ENCODE results near the gene RXFP4.
A peak's percentile ranks its signal among the peaks of the same experiment; 100 is the strongest.

RXFP4 gene

GRCh38 chr1:155909894-155910293 is 31.5 kb upstream of the RXFP4 start:
- H3K9me3 ChIP-seq (ENCODE audit: severe bottlenecking), result no peaks in the 10 kb centered on the region
- TF ChIP-seq CTCF (IDR thresholded peaks at IDR 0.05; ENCODE audit: poor library complexity, severe bottlenecking), result no peak
- peaks cover 8% of the 10 kb centered on the region for H3K4me1 ChIP-seq (ENCODE audit: insufficient read depth, poor library complexity, severe bottlenecking)
- H3K27ac ChIP-seq (ENCODE audit: poor library complexity, severe bottlenecking), result peak overlapping the region; percentile 73
- H3K27me3 ChIP-seq (ENCODE audit: insufficient read depth, poor library complexity, severe bottlenecking), result no peaks in the 10 kb centered on the region
- H3K36me3 ChIP-seq (ENCODE audit: low read depth), result peaks cover 85% of the 10 kb centered on the region
- H3K4me3 ChIP-seq (ENCODE audit: severe bottlenecking), result no peak overlapping the region
- ATAC-seq (ENCODE audit: low read depth) (no peak; the same call in 2 of the 3 replicates), DNase-seq (ENCODE audit: low spot score) (no peak)

GRCh38 chr1:155910621-155911121 is 30.8 kb upstream of the RXFP4 start:
- peak; percentile 18 for TF ChIP-seq CTCF (IDR thresholded peaks at IDR 0.05; ENCODE audit: poor library complexity, severe bottlenecking)
- Histone ChIP-seq H3K27ac (ENCODE audit: poor library complexity, severe bottlenecking) (peak overlapping the region; percentile 73), H3K36me3 (ENCODE audit: low read depth) (peaks cover 85% of the 10 kb centered on the region), H3K9me3 (ENCODE audit: severe bottlenecking) (no peaks in the 10 kb centered on the region), H3K4me3 (ENCODE audit: severe bottlenecking) (peak overlapping the region; percentile 36), H3K27me3 (ENCODE audit: insufficient read depth, poor library complexity, severe bottlenecking) (no peaks in the 10 kb centered on the region), H3K4me1 (ENCODE audit: insufficient read depth, poor library complexity, severe bottlenecking) (peaks cover 8% of the 10 kb centered on the region)
- DNase-seq (ENCODE audit: low spot score) (no peak), ATAC-seq (ENCODE audit: low read depth) (peak; percentile 41)

DNA sequence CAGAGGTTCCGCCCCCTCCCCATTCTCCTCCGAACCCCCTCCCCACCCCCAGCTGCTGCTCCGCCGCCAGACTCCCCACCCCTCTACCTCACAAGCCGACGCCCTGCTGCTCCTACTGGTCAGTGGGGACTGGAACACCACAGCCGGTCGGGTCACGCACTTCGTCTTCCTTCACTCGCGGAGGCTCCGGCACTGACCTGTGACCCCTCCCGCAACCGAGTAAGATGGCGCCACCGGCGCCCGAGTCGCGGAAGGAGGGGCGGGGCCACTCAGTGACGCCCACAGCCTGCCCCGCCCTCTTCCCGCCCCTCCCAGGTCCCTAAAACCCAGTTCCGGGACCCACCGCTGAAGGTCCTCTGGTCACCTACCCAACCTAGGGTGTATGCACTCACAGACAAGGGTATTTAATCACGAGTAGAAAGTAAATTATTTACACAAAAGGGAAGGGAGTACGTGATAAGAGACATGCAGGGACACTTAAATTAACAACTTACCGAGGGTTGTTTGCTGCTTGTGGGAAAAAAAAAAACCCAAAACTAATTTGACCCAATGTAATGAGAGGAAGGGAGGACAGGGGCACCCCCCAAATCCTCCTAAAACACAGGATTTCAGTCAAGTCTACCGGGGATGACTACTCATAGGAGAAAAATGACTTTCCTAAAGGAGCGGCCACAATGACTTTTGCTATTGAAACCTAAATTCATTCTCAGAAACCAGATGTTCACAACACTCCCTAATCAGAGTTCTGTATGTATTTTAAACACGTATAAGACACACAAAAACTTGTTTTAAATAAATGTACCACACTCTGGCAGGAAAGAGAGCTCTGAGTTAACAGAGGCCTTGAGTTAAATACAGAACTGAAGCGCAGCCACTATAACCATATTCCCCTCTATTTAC is 30.0 kb upstream of the RXFP4 start, which contains the start of gene RIT1:
Gene RIT1 (minus strand): TSS at position 194 of the 900 bp plus-strand sequence. CDS start 588 bp downstream, outside the sequence.
- peaks cover 8% of the 10 kb centered on the region for H3K4me1 ChIP-seq (ENCODE audit: insufficient read depth, poor library complexity, severe bottlenecking)
- H3K27me3 ChIP-seq (ENCODE audit: insufficient read depth, poor library complexity, severe bottlenecking), result no peaks in the 10 kb centered on the region
- peak within 1 kb of the TSS; percentile 36 for H3K4me3 ChIP-seq (ENCODE audit: severe bottlenecking)
- H3K9me3 ChIP-seq (ENCODE audit: severe bottlenecking), result no peaks in the 10 kb centered on the region
- DNase-seq (ENCODE audit: low spot score), result peak; percentile 80
- no peak for TF ChIP-seq CTCF (IDR thresholded peaks at IDR 0.05; ENCODE audit: poor library complexity, severe bottlenecking)
- peaks cover 85% of the 10 kb centered on the region for H3K36me3 ChIP-seq (ENCODE audit: low read depth)
- ATAC-seq (ENCODE audit: low read depth), result peak; percentile 86
- H3K27ac ChIP-seq (ENCODE audit: poor library complexity, severe bottlenecking), result peak within 1 kb of the TSS; percentile 73

DNA sequence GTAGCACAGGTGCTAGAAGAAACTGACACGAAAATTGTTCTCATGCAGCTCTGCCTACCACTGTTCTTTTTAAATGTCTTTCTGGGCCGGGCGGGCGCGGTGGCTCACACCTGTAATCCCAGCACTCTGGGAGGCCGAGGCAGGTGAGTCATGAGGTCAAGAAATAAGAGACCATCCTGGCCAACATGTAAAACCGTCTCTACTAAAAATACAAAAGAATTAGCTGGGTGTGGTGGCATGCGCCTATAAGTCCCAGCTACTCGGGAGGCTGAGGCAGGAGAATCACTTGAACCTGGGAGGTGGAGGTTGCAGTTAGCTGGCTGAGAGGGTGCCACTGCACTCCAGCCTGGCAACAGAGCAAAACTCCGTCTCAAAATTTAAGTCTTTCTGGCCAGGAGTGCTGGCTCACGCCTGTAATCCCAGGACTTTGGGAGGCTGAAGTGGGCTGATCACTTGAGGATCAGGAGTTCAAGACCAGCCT is 29.3 kb upstream of the RXFP4 start:
- DNase-seq (ENCODE audit: low spot score) (no peak), ATAC-seq (ENCODE audit: low read depth) (0 out of 3 replicates have a peak, but pooled peaks have one; percentile 2)
- TF ChIP-seq CTCF (IDR thresholded peaks at IDR 0.05; ENCODE audit: poor library complexity, severe bottlenecking), result no peak
- Histone ChIP-seq H3K27ac (ENCODE audit: poor library complexity, severe bottlenecking) (peak overlapping the region; percentile 73), H3K9me3 (ENCODE audit: severe bottlenecking) (no peaks in the 10 kb centered on the region), H3K36me3 (ENCODE audit: low read depth) (peaks cover 85% of the 10 kb centered on the region), H3K4me1 (ENCODE audit: insufficient read depth, poor library complexity, severe bottlenecking) (peaks cover 8% of the 10 kb centered on the region), H3K27me3 (ENCODE audit: insufficient read depth, poor library complexity, severe bottlenecking) (no peaks in the 10 kb centered on the region), H3K4me3 (ENCODE audit: severe bottlenecking) (no peak overlapping the region)

All from RWPE2 (cell line).